Measurements from ENCODE around the gene TUBB2A.

The TUBB2A gene

DNA sequence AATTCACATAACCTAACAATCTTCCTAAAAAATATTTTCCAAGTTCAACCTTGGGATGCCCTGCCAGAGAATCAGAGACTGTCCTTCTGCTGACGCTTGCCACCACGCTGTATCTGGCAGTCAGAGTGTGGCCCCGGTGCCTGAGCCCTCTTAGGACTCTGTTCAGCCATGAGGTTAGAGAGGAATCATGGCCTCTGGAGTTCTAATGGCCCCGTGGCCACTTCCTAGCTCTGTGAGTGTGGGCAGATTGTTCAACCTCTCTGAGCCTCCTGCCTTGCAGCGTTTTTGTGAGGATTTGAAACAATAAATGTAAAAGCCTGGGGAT is 36.6 kb downstream of the TUBB2A start:
- Histone ChIP-seq H3K27ac (ENCODE audit: low read depth, low read length) (no peak overlapping the region), H3K27me3 (ENCODE audit: control insufficient read depth in 1 of 2, insufficient read depth in 2 of 2, low read length in 2 of 2) (no peaks in the 10 kb centered on the region), H3K4me3 (ENCODE audit: low read depth in 1 of 2, low read length in 2 of 2) (no peak overlapping the region), H3K36me3 (ENCODE audit: control insufficient read depth in 1 of 2, insufficient read depth in 2 of 2, low read length in 2 of 2) (peaks cover 0 to 3% of the 10 kb centered on the region in 2 donors), H3K4me1 (ENCODE audit: control insufficient read depth in 1 of 2, insufficient read depth in 2 of 2, low read length in 2 of 2) (peaks cover 12 to 15% of the 10 kb centered on the region in 2 donors), H3K9ac (ENCODE audit: low read depth in 1 of 2, low read length in 2 of 2) (no peak overlapping the region), H3K9me3 (ENCODE audit: control insufficient read depth in 1 of 2, low read length in 2 of 2) (no peaks in the 10 kb centered on the region)

DNA sequence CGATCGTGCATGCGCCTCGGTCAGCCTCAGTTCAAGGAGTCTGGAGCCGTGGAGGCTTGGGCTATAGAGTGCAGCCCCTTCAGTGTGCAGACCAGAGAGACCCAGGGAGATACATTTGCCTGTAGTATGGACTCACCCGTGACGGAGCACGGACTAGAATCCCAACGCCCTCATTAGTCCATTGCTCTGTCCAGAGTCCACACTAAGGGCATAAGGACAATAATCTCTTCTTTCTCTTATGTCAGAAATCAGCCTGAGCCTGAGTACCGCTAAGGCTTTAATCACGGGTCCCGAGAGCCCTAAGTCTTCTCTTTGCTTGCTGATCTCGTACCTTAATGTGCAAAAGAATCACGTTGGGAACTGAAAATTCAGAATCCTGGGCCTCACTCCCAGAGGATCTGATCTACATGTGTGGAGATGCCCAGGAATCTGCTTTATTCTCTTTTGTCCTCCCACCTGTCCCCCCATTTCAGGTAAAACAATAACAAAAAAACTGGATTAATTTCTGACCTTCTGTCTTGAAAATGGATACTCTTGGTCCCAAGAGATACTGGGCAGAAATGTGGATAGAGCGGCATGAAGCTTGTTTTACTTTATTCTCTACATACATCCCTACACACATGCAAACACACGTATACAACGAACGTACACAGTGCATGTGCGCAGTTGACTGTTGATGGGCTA is 38.2 kb downstream of the TUBB2A start:
- peak overlapping the region; percentile 84 for H3K27ac ChIP-seq (ENCODE audit: low read depth, low read length)
- peak overlapping the region; percentile 73 to 86 for H3K4me3 ChIP-seq (ENCODE audit: low read depth in 1 of 2, low read length in 2 of 2)
- H3K4me1 ChIP-seq (ENCODE audit: control insufficient read depth in 1 of 2, insufficient read depth in 2 of 2, low read length in 2 of 2): peaks cover 12 to 15% of the 10 kb centered on the region in 2 donors
- H3K9ac ChIP-seq (ENCODE audit: low read depth in 1 of 2, low read length in 2 of 2): peak overlapping the region; percentile 55 to 76
- H3K36me3 ChIP-seq (ENCODE audit: control insufficient read depth in 1 of 2, insufficient read depth in 2 of 2, low read length in 2 of 2): peaks cover 6 to 12% of the 10 kb centered on the region in 2 donors
- no peaks in the 10 kb centered on the region for H3K9me3 ChIP-seq (ENCODE audit: control insufficient read depth in 1 of 2, low read length in 2 of 2)
- no peaks in the 10 kb centered on the region for H3K27me3 ChIP-seq (ENCODE audit: control insufficient read depth in 1 of 2, insufficient read depth in 2 of 2, low read length in 2 of 2)

DNA sequence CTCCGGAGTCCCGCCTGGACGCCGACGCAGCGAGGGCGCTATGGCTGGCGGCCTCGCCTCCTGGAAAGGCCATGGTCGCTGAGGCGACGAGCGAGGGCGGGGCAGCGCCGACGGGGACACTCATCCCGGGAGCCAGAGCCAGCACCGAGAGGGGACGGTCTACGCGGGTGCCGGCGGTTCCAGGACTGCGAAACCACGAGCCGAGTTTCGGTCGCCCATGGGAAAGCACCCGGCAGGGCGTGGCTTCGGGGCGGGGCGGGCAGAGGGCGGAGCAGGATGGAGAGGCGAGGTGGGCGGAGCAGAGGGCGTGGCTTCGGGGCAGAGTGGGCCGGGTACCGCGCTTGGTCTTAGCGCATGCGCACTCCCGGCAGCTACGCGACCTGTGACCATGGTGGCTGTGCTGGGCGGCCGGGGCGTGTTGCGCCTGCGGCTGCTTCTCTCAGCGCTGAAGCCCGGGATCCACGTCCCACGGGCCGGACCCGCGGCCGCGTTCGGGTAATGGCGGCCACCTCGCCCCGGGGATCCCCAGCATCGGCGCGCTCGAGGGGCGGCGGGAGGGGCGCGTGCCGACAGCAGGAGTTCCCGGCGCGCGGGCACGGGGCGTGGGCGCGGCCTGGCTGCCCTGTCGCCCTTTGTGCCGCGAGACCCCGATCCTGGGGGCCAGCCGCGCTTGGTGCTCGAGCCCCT is 38.8 kb downstream of the TUBB2A start, which contains the start of gene BPHL:
BPHL (plus strand) TSS at position 359 of the 687 bp plus-strand sequence; CDS start at position 389, 30 bp downstream.
- Histone ChIP-seq H3K9me3 (ENCODE audit: control insufficient read depth in 1 of 2, low read length in 2 of 2) (no peaks in the 10 kb centered on the region), H3K36me3 (ENCODE audit: control insufficient read depth in 1 of 2, insufficient read depth in 2 of 2, low read length in 2 of 2) (peaks cover 9 to 18% of the 10 kb centered on the region in 2 donors), H3K4me3 (ENCODE audit: low read depth in 1 of 2, low read length in 2 of 2) (peak within 1 kb of the TSS; percentile 73 to 86), H3K27me3 (ENCODE audit: control insufficient read depth in 1 of 2, insufficient read depth in 2 of 2, low read length in 2 of 2) (no peaks in the 10 kb centered on the region), H3K27ac (ENCODE audit: low read depth, low read length) (peak within 1 kb of the TSS; percentile 98), H3K9ac (ENCODE audit: low read depth in 1 of 2, low read length in 2 of 2) (peak within 1 kb of the TSS; percentile 76 to 87), H3K4me1 (ENCODE audit: control insufficient read depth in 1 of 2, insufficient read depth in 2 of 2, low read length in 2 of 2) (peaks cover 12 to 15% of the 10 kb centered on the region in 2 donors)

DNA sequence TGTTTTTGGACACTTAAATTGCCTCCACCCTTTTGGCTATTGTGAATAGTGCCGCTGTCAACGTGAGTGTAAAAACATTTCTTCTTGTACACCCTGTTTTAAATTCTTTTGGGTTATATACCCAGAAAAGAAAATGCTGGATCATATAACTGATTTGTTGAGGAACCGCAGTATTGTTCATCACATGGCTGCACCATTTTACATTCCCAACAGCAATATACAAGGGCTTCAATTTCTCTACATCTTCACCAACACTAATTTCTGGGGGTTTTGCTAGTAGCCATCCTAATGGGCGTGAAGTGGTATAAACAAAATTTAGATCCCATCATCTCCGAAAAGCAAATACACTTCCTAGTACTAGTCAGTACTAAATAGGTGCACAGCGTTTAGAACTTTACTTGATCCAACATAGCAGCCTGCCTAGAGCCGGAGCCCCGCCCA is 39.4 kb downstream of the TUBB2A start:
- Histone ChIP-seq H3K27ac (ENCODE audit: low read depth, low read length) (peak overlapping the region; percentile 98), H3K9ac (ENCODE audit: low read depth in 1 of 2, low read length in 2 of 2) (peak overlapping the region; percentile 76 to 87), H3K4me1 (ENCODE audit: control insufficient read depth in 1 of 2, insufficient read depth in 2 of 2, low read length in 2 of 2) (peaks cover 12 to 15% of the 10 kb centered on the region in 2 donors), H3K4me3 (ENCODE audit: low read depth in 1 of 2, low read length in 2 of 2) (peak overlapping the region; percentile 73 to 86), H3K27me3 (ENCODE audit: control insufficient read depth in 1 of 2, insufficient read depth in 2 of 2, low read length in 2 of 2) (no peaks in the 10 kb centered on the region), H3K36me3 (ENCODE audit: control insufficient read depth in 1 of 2, insufficient read depth in 2 of 2, low read length in 2 of 2) (peaks cover 15 to 24% of the 10 kb centered on the region in 2 donors), H3K9me3 (ENCODE audit: control insufficient read depth in 1 of 2, low read length in 2 of 2) (no peaks in the 10 kb centered on the region)

DNA sequence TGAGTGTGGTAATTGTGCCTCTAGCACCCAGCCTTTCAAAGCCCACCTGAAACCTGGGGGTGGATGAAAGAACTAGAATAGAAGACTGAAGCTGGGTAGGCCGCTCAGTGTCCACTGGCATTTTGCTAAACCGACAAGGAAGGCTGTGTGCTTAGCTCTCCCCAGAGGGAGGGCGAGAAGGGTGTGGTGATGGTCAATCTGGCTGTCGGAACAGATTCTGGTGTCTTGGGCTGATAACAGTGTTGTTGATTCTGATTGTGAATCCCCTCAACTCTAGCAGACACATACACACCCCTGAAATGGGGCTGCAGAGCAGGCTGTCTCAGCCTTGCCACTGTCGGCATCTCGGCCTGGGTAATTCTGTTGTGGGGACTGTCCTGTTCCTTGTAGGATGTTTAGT is 43.0 kb downstream of the TUBB2A start:
- H3K36me3 ChIP-seq (ENCODE audit: control insufficient read depth in 1 of 2, insufficient read depth in 2 of 2, low read length in 2 of 2): peaks cover 31 to 51% of the 10 kb centered on the region in 2 donors
- H3K4me3 ChIP-seq (ENCODE audit: low read depth in 1 of 2, low read length in 2 of 2): no peak overlapping the region
- H3K27ac ChIP-seq (ENCODE audit: low read depth, low read length): no peak overlapping the region
- H3K9me3 ChIP-seq (ENCODE audit: control insufficient read depth in 1 of 2, low read length in 2 of 2): no peaks in the 10 kb centered on the region
- H3K4me1 ChIP-seq (ENCODE audit: control insufficient read depth in 1 of 2, insufficient read depth in 2 of 2, low read length in 2 of 2): peaks cover 7 to 10% of the 10 kb centered on the region in 2 donors
- no peak overlapping the region for H3K9ac ChIP-seq (ENCODE audit: low read depth in 1 of 2, low read length in 2 of 2)
- H3K27me3 ChIP-seq (ENCODE audit: control insufficient read depth in 1 of 2, insufficient read depth in 2 of 2, low read length in 2 of 2): no peaks in the 10 kb centered on the region

DNA sequence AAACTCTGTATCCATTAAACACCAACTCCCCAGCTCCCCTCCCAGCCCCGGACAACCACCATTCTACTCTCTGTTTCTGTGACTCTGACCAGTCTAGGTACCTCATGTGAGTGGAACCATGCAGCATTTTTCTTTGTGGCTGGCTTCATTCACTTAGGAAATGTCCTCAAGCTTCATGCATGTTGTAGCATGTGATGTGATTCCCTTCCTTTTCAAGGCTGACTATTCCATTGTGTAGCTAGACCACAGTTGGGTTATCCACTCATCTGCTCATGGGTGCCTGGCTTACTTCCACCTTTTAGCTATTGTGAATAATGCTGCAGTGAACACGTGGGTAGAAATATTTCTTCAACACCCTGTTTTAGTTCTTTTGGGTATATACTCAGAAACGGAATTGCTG is 47.6 kb downstream of the TUBB2A start:
- Histone ChIP-seq H3K4me3 (ENCODE audit: low read depth in 1 of 2, low read length in 2 of 2) (no peak overlapping the region), H3K4me1 (ENCODE audit: control insufficient read depth in 1 of 2, insufficient read depth in 2 of 2, low read length in 2 of 2) (peaks cover 0 to 3% of the 10 kb centered on the region in 2 donors), H3K9ac (ENCODE audit: low read depth in 1 of 2, low read length in 2 of 2) (no peak overlapping the region), H3K9me3 (ENCODE audit: control insufficient read depth in 1 of 2, low read length in 2 of 2) (no peaks in the 10 kb centered on the region), H3K36me3 (ENCODE audit: control insufficient read depth in 1 of 2, insufficient read depth in 2 of 2, low read length in 2 of 2) (peaks cover 55 to 82% of the 10 kb centered on the region in 2 donors), H3K27ac (ENCODE audit: low read depth, low read length) (no peak overlapping the region), H3K27me3 (ENCODE audit: control insufficient read depth in 1 of 2, insufficient read depth in 2 of 2, low read length in 2 of 2) (no peaks in the 10 kb centered on the region)

DNA sequence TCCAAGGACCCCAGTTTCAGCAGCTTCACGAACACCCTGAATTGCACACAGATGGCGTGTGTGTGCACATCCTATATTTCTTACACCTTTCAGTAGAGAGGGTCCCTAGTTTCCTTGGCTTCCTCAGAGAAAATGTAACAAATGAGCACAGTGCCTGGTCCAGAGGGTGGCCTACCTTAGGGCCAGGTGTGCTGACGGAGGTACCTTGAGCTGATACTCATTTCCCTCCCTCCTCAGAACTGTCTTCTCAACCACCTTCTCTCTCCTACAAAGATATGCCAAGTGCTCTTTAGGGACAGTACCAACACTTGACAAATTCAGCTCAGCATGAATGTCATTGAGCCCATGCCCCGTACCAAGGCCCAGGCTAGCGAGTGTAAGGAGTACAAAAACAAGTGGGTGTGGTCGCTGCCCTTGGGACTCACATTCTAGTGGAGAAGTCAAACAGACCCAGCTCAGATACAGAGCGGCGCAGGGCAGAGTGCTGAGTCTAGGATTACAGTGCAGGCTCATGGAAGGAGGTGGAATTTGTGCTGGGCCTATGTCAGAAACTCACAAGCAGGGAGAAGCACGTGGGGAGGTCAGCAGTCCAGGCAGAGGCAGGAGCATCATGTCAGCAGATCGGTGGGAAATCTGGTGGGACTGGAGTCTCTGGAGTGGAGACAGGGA is 48.5 kb downstream of the TUBB2A start:
- Histone ChIP-seq H3K4me3 (ENCODE audit: low read depth in 1 of 2, low read length in 2 of 2) (no peak overlapping the region), H3K27me3 (ENCODE audit: control insufficient read depth in 1 of 2, insufficient read depth in 2 of 2, low read length in 2 of 2) (no peaks in the 10 kb centered on the region), H3K9me3 (ENCODE audit: control insufficient read depth in 1 of 2, low read length in 2 of 2) (no peaks in the 10 kb centered on the region), H3K9ac (ENCODE audit: low read depth in 1 of 2, low read length in 2 of 2) (no peak overlapping the region), H3K36me3 (ENCODE audit: control insufficient read depth in 1 of 2, insufficient read depth in 2 of 2, low read length in 2 of 2) (peaks cover 49 to 82% of the 10 kb centered on the region in 2 donors), H3K4me1 (ENCODE audit: control insufficient read depth in 1 of 2, insufficient read depth in 2 of 2, low read length in 2 of 2) (peaks cover 0 to 3% of the 10 kb centered on the region in 2 donors), H3K27ac (ENCODE audit: low read depth, low read length) (no peak overlapping the region)
